ENCODE results near the gene ITGA7. TPM values are rescaled to one million over a fixed set of nuclear protein-coding genes. Genes with fewer than 3 reads are reported as not detected.
A peak's percentile ranks its signal among the peaks of the same experiment; 100 is the strongest.

ITGA7 gene
- total RNA-seq, 1 donor from 2014 or later = 156 TPM

GRCh38 chr12:55713721-55714120, 6.0 kb upstream of the ITGA7 start:
- TF ChIP-seq CTCF (IDR thresholded peaks at IDR 0.05; ENCODE audit: partially characterized antibody, unreplicated experiment) = no peak

GRCh38 chr12:55712700-55713415, 5.2 kb upstream of the ITGA7 start:
- Mint-ChIP-seq H3K4me3 (ENCODE audit: unreplicated experiment) (peak overlapping the region; percentile 37), H3K27ac (ENCODE audit: unreplicated experiment) (no peak overlapping the region), H3K27me3 (ENCODE audit: unreplicated experiment) (peaks cover 17% of the 10 kb centered on the region), H3K36me3 (ENCODE audit: unreplicated experiment) (no peaks in the 10 kb centered on the region), H3K9me3 (ENCODE audit: unreplicated experiment) (peaks cover 12% of the 10 kb centered on the region), H3K4me1 (ENCODE audit: low read depth, unreplicated experiment) (peaks cover 21% of the 10 kb centered on the region)
- DNase-seq = peak; percentile 10
- no peak for TF ChIP-seq CTCF (IDR thresholded peaks at IDR 0.05; ENCODE audit: partially characterized antibody, unreplicated experiment)

More at GRCh38 chr12:55713721-55714120, 6.0 kb upstream of the ITGA7 start:
- Mint-ChIP-seq H3K27ac (ENCODE audit: unreplicated experiment) (no peak overlapping the region), H3K4me1 (ENCODE audit: low read depth, unreplicated experiment) (peaks cover 25% of the 10 kb centered on the region), H3K36me3 (ENCODE audit: unreplicated experiment) (no peaks in the 10 kb centered on the region), H3K27me3 (ENCODE audit: unreplicated experiment) (peaks cover 15% of the 10 kb centered on the region), H3K4me3 (ENCODE audit: unreplicated experiment) (no peak overlapping the region), H3K9me3 (ENCODE audit: unreplicated experiment) (peaks cover 12% of the 10 kb centered on the region)
- no peak for DNase-seq

DNA sequence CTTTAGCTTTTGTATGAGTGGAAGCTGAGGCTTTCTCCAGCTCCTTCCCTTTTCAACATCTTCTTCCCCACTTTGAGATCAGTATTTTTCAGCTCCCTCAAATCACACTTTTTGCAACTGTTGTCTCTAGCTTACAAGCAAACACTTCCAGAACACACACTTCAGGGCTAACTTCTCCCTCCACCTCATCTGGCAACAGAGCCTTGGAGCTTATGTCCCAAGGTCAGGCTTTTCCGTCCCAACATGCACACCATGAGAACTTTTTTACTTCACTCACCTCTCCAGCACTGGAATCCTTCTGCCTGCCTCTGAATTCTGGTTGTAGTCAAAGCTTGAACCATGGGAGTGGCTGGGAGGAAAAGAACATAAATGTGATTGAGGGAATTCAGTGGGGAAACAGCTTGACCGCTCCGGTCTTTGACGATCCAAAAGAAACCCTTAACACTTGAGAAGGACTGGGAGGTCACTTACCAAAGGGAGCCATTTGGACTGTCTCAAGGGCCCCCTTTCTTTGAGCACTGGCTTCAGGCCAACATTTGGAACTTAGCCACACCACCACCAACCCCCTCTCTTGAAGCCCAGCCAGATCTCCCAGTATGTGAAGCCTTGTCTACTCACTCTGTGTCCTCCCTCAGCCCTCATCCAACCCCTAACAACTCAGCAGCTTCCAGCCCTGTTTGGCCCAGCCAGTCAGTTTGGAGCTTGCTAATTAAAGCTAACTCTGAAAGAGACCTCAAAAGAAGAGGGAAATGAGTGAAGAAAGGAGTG, 4.3 kb upstream of the ITGA7 start:
- Mint-ChIP-seq H3K27me3 (ENCODE audit: unreplicated experiment) (peaks cover 12% of the 10 kb centered on the region), H3K27ac (ENCODE audit: unreplicated experiment) (no peak overlapping the region), H3K4me1 (ENCODE audit: low read depth, unreplicated experiment) (peaks cover 16% of the 10 kb centered on the region), H3K36me3 (ENCODE audit: unreplicated experiment) (no peaks in the 10 kb centered on the region), H3K9me3 (ENCODE audit: unreplicated experiment) (peaks cover 12% of the 10 kb centered on the region), H3K4me3 (ENCODE audit: unreplicated experiment) (peak overlapping the region; percentile 0)
- no peak for TF ChIP-seq CTCF (IDR thresholded peaks at IDR 0.05; ENCODE audit: partially characterized antibody, unreplicated experiment)
- DNase-seq = no peak

DNA sequence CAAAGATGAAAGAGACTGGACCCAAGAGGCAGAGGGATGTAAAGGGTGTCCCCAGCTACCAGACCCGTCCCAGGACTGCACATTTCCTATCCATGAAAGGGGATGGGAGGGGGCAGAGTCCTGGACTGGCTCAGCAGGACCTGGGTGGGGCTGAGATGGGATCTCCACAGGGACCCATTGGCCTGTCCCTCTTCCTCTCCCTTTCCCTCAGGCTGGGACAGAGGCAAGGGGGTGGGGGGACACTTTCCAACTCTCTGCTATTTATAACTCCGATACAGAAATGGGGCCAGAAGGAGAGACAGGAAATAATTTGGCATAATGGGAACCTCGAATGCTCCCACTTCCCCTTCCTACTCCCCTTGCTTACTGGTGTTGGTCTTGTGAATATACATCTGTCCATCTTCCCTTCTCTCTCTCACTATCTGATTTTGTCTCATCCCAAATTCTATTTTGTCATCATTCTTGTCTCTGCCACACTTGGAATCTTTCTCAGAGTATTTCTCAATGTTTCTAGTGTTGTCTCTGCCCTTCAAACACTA, 1.1 kb upstream of the ITGA7 start:
- Mint-ChIP-seq H3K36me3 (ENCODE audit: unreplicated experiment) (no peaks in the 10 kb centered on the region), H3K9me3 (ENCODE audit: unreplicated experiment) (peaks cover 4% of the 10 kb centered on the region), H3K27ac (ENCODE audit: unreplicated experiment) (peak overlapping the region; percentile 4), H3K4me1 (ENCODE audit: low read depth, unreplicated experiment) (peaks cover 27% of the 10 kb centered on the region), H3K27me3 (ENCODE audit: unreplicated experiment) (peaks cover 9% of the 10 kb centered on the region), H3K4me3 (ENCODE audit: unreplicated experiment) (peak overlapping the region; percentile 84)
- TF ChIP-seq CTCF (IDR thresholded peaks at IDR 0.05; ENCODE audit: partially characterized antibody, unreplicated experiment) = no peak
- DNase-seq = peak; percentile 7

Data from glutamatergic neuron (in vitro differentiated cells).